AG04450 (cell line): ENCODE data around the gene TMEM88. TPM values are rescaled to one million over a fixed set of nuclear protein-coding genes. Genes with fewer than 3 reads are reported as not detected.

Experiments used
- CTCF ChIA-PET: fragments of 300-600, 350-600 bp; formaldehyde crosslinking; extraction: SDS; loops from one replicate; lab custom pipeline; 2022; ENCODE audit warnings: antibody characterized with exemption, inconsistent platforms; lab: Charles Lee
- POLR2A ChIA-PET: fragments of 350-600 bp; formaldehyde crosslinking; extraction: SDS; loops from one replicate; lab custom pipeline; 2021; ENCODE audit warnings: antibody characterized with exemption, inconsistent platforms; lab: Yijun Ruan, JAX
- DNase-seq: peaks from one replicate; pipeline ENCODE4 v3.0.0-alpha.2; 2011; ENCODE audit warnings: low read depth, low spot score
- H3K27ac ChIP-seq: one replicate; pipeline ENCODE4 v1.5.1; 2012; ENCODE audit warnings: low read depth, low read length, control low read depth
- H3K27me3 ChIP-seq: one replicate; pipeline ENCODE4 v1.6.0; 2012; ENCODE audit warnings: low read length; ENCODE audit not compliant: control insufficient read depth, insufficient read depth
- H3K4me3 ChIP-seq: 2 replicates; pipeline ENCODE4 v1.5.1; 2011; ENCODE audit warnings: mild to moderate bottlenecking, low read depth, low read length, control low read depth
- H3K9me3 ChIP-seq: 2 replicates; pipeline ENCODE4 v1.5.1; 2012; ENCODE audit warnings: low read length; ENCODE audit not compliant: control insufficient read depth, insufficient read depth
- CTCF ChIP-seq: IDR thresholded peaks from 2 replicates; pipeline ENCODE4 v1.5.1; 2011; ENCODE audit warnings: low read depth, low read length, control low read depth, inconsistent platforms
- polyA plus RNA-seq: library from polyadenylated mRNA; depleted of rRNA; stranded (reverse); fragments of >200 nt; gene quantifications from 2 replicates; pipeline ENCODE4 v1.2.3, GENCODE V29; 2011

TMEM88 gene
- polyA plus RNA-seq, 1 experiment = 0.29 TPM

GRCh38 chr17:7824021-7824924 is 30.6 kb upstream of the TMEM88 start:
- ChIA-PET POLR2A (interaction anchor here (1.0 kb wide), 1 partner anchor 9 kb away, joined by 3 read pairs; no protein-coding TSS in a partner anchor), CTCF (interaction anchor here (0.6 to 1.8 kb wide), 13 partner anchors 9 to 295 kb away, joined by 3 to 11 read pairs (median 3); no protein-coding TSS in a partner anchor)
- Histone ChIP-seq H3K4me3 (no peak overlapping the region), H3K27me3 (peaks cover 12% of the 10 kb centered on the region), H3K27ac (no peak overlapping the region), H3K9me3 (no peaks in the 10 kb centered on the region)
- TF ChIP-seq CTCF = no peak
- no peak for DNase-seq

GRCh38 chr17:7825206-7825990 is 29.5 kb upstream of the TMEM88 start:
- no peaks in the 10 kb centered on the region for H3K9me3 ChIP-seq
- H3K27ac ChIP-seq = no peak overlapping the region
- TF ChIP-seq CTCF = no peak
- DNase-seq = no peak
- H3K4me3 ChIP-seq = no peak overlapping the region
- peaks cover 9% of the 10 kb centered on the region for H3K27me3 ChIP-seq
- ChIA-PET POLR2A (interaction anchor here (1.0 kb wide), 1 partner anchor 10 kb away, joined by 3 read pairs; no protein-coding TSS in a partner anchor), CTCF (interaction anchor here (0.6 to 1.8 kb wide), 11 partner anchors 8 to 233 kb away, joined by 3 to 10 read pairs (median 3); no protein-coding TSS in a partner anchor)

- no peaks in the 10 kb centered on the region; the same call in 1 of the 2 replicates for H3K9me3 ChIP-seq
- TF ChIP-seq CTCF = no peak
Observed at GRCh38 chr17:7830616-7831015, 24.2 kb upstream of the TMEM88 start.

GRCh38 chr17:7831233-7831632 is 23.6 kb upstream of the TMEM88 start:
- TF ChIP-seq CTCF = no peak
- Histone ChIP-seq H3K27me3 (peaks cover 14% of the 10 kb centered on the region), H3K4me3 (no peak overlapping the region), H3K27ac (no peak overlapping the region), H3K9me3 (no peaks in the 10 kb centered on the region; the same call in 1 of the 2 replicates)
- ChIA-PET CTCF (interaction anchor here (0.6 to 1.5 kb wide), 5 partner anchors 8 to 242 kb away, joined by 3 to 7 read pairs (median 3); no protein-coding TSS in a partner anchor), POLR2A (no interaction called here)
- DNase-seq = no peak

More at GRCh38 chr17:7830616-7831015, 24.2 kb upstream of the TMEM88 start:
- DNase-seq = no peak
- H3K4me3 ChIP-seq = no peak overlapping the region
- ChIA-PET CTCF (interaction anchor here (0.6 to 1.5 kb wide), 4 partner anchors 8 to 211 kb away, joined by 3 to 7 read pairs (median 4); no protein-coding TSS in a partner anchor), POLR2A (no interaction called here)
- H3K27ac ChIP-seq = no peak overlapping the region
- H3K27me3 ChIP-seq = peaks cover 14% of the 10 kb centered on the region
